Activated T-cell treated with anti-CD3 and anti-CD28 coated beads, Interleukin-2, amount 50 U/mL, for 24 hours (primary cell): ENCODE results near the gene CLIC5.

Experiments used
- DNase-seq: peaks from one replicate; pipeline ENCODE4 v3.0.0-alpha.2; 2020
- H3K27ac Mint-ChIP-seq: 2 replicates; pipeline ENCODE4 v1.8.0; 2020; ENCODE audit warnings: mild to moderate bottlenecking, mixed read lengths
- H3K27me3 Mint-ChIP-seq: 2 replicates; pipeline ENCODE4 v1.8.0; 2020; ENCODE audit warnings: mixed read lengths
- H3K36me3 Mint-ChIP-seq: 2 replicates; pipeline ENCODE4 v1.8.0; 2020; ENCODE audit warnings: low read depth, mixed read lengths
- H3K4me1 Mint-ChIP-seq: 2 replicates; pipeline ENCODE4 v1.8.0; 2020; ENCODE audit warnings: low read depth, mixed read lengths
- H3K4me3 Mint-ChIP-seq: 2 replicates; pipeline ENCODE4 v1.8.0; 2020; ENCODE audit warnings: mild to moderate bottlenecking, moderate library complexity, mixed read lengths
- H3K9me3 Mint-ChIP-seq: 2 replicates; pipeline ENCODE4 v1.8.0; 2020; ENCODE audit warnings: mixed read lengths

The CLIC5 gene

DNA sequence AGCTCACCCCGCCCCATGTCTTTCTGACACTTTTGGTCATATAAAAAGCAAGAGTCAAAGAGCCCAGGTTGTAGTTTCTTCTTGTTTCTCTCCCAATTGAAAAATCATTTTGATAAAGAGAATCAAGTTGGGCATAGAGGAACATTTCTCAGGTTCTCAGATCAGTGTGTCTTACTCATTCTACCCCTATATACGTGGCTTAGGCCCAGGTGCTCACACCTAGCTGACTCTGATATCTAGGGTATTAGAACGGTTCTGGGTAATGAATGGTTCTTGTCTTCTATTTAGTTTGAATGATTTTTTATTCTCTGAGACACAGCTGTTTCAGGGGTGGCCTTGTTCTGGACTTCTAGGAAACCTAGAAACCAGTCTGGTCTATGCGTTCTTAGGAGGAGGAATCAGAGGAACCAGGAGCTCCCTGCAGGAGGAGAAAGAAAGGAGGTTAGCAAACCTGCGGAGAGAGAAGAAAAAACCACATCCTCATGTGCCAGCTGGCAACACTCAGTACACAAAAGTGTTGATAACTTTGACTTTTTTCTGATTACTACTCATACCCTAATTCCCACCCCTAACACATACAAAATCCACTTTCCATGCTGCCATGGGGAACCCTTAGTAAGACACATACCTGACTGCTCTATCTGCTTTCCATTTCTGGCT, 178.0 kb downstream of the CLIC5 start:
- Mint-ChIP-seq H3K27ac (peak overlapping the region; percentile 39), H3K27me3 (no peaks in the 10 kb centered on the region), H3K4me3 (no peak overlapping the region), H3K4me1 (peaks cover 46% of the 10 kb centered on the region), H3K9me3 (no peaks in the 10 kb centered on the region), H3K36me3 (no peaks in the 10 kb centered on the region)
- no peak for DNase-seq

DNA sequence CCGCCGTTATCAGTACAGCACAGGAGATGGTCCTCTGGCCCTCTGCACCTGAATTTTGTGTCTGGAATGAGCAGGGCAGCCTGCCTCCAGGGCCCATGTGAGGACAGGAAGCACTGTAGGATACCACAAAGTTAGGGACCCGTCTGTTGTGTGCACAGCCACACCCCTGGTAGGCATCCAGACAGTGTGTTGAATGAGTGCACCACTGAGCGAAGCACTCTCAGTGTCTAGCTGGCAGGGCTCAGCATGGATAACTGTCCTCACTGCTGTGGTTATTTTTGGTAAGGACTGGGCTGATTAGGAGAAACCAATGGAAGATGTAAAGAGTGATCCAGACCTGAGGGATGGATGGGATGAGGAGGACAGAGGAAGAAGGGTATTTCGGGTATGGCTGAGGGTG, 178.7 kb downstream of the CLIC5 start:
- peaks cover 53% of the 10 kb centered on the region for H3K4me1 Mint-ChIP-seq
- H3K4me3 Mint-ChIP-seq: no peak overlapping the region
- H3K9me3 Mint-ChIP-seq: no peaks in the 10 kb centered on the region
- no peak for DNase-seq
- H3K27me3 Mint-ChIP-seq: no peaks in the 10 kb centered on the region
- H3K27ac Mint-ChIP-seq: peak overlapping the region; percentile 20
- H3K36me3 Mint-ChIP-seq: no peaks in the 10 kb centered on the region

DNA sequence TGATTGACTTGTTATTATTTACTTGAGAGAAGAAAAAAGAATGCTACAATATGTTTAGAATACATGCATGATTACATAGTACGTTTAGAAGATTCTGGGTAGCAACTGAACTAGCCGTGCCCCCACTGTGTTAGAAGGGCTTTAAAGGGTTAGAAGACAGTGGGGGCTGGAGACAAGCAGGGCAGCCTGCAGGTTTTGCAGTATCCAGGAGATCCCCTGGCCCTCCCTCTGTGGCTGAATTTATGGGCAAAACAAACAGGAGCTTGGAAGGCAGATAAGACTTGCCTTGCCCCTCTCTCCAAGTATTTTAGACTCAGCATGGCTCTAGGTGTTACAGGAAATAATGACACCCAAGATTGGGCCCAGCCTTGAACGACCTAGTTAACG, 179.2 kb downstream of the CLIC5 start:
- H3K9me3 Mint-ChIP-seq: no peaks in the 10 kb centered on the region
- no peak overlapping the region for H3K4me3 Mint-ChIP-seq
- peaks cover 58% of the 10 kb centered on the region for H3K4me1 Mint-ChIP-seq
- no peaks in the 10 kb centered on the region for H3K36me3 Mint-ChIP-seq
- no peak for DNase-seq
- H3K27me3 Mint-ChIP-seq: no peaks in the 10 kb centered on the region
- H3K27ac Mint-ChIP-seq: peak overlapping the region; percentile 78

DNA sequence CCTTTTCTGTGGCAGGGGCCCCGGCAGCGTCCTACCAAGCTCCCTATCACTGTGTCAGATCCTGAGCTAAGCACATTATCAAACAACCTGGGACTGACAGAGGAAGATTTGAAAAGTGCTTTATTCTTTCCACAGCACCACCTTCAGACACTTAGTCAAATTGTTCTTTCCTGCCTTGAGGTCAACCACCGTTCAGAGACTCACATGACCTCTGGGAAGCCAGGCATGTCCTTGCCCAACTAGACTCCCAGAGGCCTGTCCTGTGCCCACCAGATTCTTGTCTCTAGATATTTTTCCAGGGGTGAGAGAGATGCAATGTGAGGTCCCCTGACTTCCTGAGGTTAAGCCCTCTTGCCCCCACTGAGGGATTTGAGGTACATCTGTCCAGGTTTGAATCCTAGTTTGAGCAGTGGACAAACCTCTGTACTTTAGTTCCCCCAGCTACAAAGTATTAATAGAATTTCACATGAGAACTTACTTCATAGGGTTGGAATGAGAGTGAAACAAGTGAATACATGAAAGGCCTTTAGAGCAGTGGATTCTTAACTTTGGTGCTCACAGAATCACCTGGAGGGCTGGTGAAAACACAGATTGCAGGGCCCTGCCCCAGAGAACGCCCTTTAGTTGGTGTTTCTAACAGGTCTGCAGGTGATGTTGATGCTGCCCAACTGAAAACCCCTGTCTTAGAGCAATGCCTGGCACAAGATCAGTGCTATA, 179.8 kb downstream of the CLIC5 start:
- peak overlapping the region; percentile 78 for H3K27ac Mint-ChIP-seq
- DNase-seq: no peak
- H3K27me3 Mint-ChIP-seq: no peaks in the 10 kb centered on the region
- H3K36me3 Mint-ChIP-seq: no peaks in the 10 kb centered on the region
- no peaks in the 10 kb centered on the region for H3K9me3 Mint-ChIP-seq
- H3K4me1 Mint-ChIP-seq: peaks cover 64% of the 10 kb centered on the region
- peak overlapping the region; percentile 19 for H3K4me3 Mint-ChIP-seq

DNA sequence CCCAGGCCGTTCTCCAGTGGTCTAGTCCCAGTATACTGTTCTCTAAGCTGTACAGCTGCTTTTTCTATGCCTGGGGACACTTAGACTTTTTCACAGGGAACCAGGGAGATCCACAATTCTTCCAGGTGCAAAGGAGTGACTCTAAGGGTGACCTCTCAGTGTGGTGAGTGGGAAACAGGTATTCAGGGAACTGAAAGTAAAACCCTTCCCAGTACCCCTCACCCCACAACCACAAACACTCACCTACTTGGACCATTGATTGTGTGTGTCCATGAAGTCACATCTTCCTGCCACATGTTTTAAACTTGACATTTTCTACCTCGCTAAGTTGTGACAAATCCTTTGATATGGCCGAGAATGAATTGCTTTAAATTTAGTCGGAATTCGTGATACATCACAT, 183.6 kb downstream of the CLIC5 start:
- no peak for DNase-seq
- peaks cover 79% of the 10 kb centered on the region for H3K4me1 Mint-ChIP-seq
- H3K27me3 Mint-ChIP-seq: no peaks in the 10 kb centered on the region
- H3K36me3 Mint-ChIP-seq: peaks cover 11% of the 10 kb centered on the region
- H3K4me3 Mint-ChIP-seq: peak overlapping the region; percentile 71
- H3K9me3 Mint-ChIP-seq: peaks cover 4% of the 10 kb centered on the region
- peak overlapping the region; percentile 93 for H3K27ac Mint-ChIP-seq
